Middle frontal gyrus (tissue), 1 donor: ENCODE results near the gene CTSK.
"Not testable (repeated sequence)": the region's sequence is repeated elsewhere in the genome, so short reads cannot be mapped to it uniquely, and the experiment has no call there.

ENCODE experiments used
- DNase-seq: peaks from one replicate; pipeline ENCODE4 v3.0.0-alpha.2; 2015; ENCODE audit warnings: low spot score; ENCODE audit errors: extremely low spot score

CTSK gene

GRCh38 chr1:150807249-150808023, 624 bp downstream of the CTSK start:
- DNase-seq = no peak

- no peak for DNase-seq
Measured at GRCh38 chr1:150805899-150806298, 2.2 kb downstream of the CTSK start.

GRCh38 chr1:150804671-150805070, 3.4 kb downstream of the CTSK start:
- DNase-seq = no peak

GRCh38 chr1:150799089-150799488, 9.0 kb downstream of the CTSK start:
- no peak for DNase-seq

- DNase-seq = no peak
Measured at GRCh38 chr1:150798525-150798924, 9.5 kb downstream of the CTSK start.

GRCh38 chr1:150796374-150796773, 11.7 kb downstream of the CTSK start:
- no peak for DNase-seq

GRCh38 chr1:150793778-150794177, 14.3 kb downstream of the CTSK start:
- not testable (repeated sequence) for DNase-seq

GRCh38 chr1:150793221-150793620, 14.8 kb downstream of the CTSK start:
- no peak for DNase-seq

- no peak for DNase-seq
Measured at GRCh38 chr1:150791585-150791984, 16.5 kb downstream of the CTSK start.

GRCh38 chr1:150789396-150789795, 18.7 kb downstream of the CTSK start:
- DNase-seq = no peak

GRCh38 chr1:150788946-150789345, 19.1 kb downstream of the CTSK start:
- DNase-seq = no peak

GRCh38 chr1:150787455-150787854, 20.6 kb downstream of the CTSK start:
- DNase-seq = no peak

- DNase-seq = no peak
Measured at GRCh38 chr1:150780510-150780909, 27.6 kb downstream of the CTSK start.

- no peak for DNase-seq
Measured at GRCh38 chr1:150778409-150778808, 29.7 kb downstream of the CTSK start.

GRCh38 chr1:150777544-150777943, 30.5 kb downstream of the CTSK start:
- no peak for DNase-seq

- not testable (repeated sequence) for DNase-seq
Measured at GRCh38 chr1:150775931-150776505, 32.0 kb downstream of the CTSK start.

GRCh38 chr1:150775276-150775675, 32.8 kb downstream of the CTSK start:
- no peak for DNase-seq

GRCh38 chr1:150772326-150772725, 35.7 kb downstream of the CTSK start:
- DNase-seq = no peak

GRCh38 chr1:150767704-150768103, 40.4 kb downstream of the CTSK start:
- not testable (repeated sequence) for DNase-seq

GRCh38 chr1:150765977-150766301, 42.1 kb downstream of the CTSK start:
- not testable (repeated sequence) for DNase-seq

- no peak for DNase-seq
Measured at GRCh38 chr1:150765296-150765976, 42.6 kb downstream of the CTSK start, which contains the start of gene CTSS. Gene CTSS (minus strand): TSS chr1:150765778. CDS start chr1:150764763, 1,015 bp downstream.

GRCh38 chr1:150764617-150765101, 43.4 kb downstream of the CTSK start:
- DNase-seq = no peak
